HEK293 (cell line): ENCODE measurements around the gene MYLK4.

Source experiments
- CTCF ChIA-PET: fragments of 350-600 bp; formaldehyde crosslinking; extraction: SDS; loops from one replicate; lab custom pipeline; 2021; ENCODE audit warnings: antibody characterized with exemption; lab: Yijun Ruan, JAX
- POLR2A ChIA-PET: fragments of 300-600 bp; formaldehyde crosslinking; extraction: SDS; loops from one replicate; lab custom pipeline; 2020; ENCODE audit warnings: antibody characterized with exemption, inconsistent platforms; lab: Yijun Ruan, JAX
- H3K27ac ChIP-seq: fragments of 200-500 bp; sonication (Bioruptor generic); 2 replicates; pipeline ENCODE4 v1.5.1; 2014; ENCODE audit warnings: low read depth, low read length, control low read depth, inconsistent platforms; ENCODE audit errors: extremely low read depth
- H3K36me3 ChIP-seq, 2 experiments: fragments of 200-500 bp in 1 of 2; sonication (Bioruptor generic) in 1 of 2; 1 replicate in 1 of 2; 2 replicates in 1 of 2; pipeline ENCODE4 v1.5.1; 2014 to 2017; ENCODE audit warnings: inconsistent platforms in 2 of 2, low read length in 2 of 2; ENCODE audit not compliant: control insufficient read depth in 2 of 2, insufficient read depth in 1 of 2
- H3K4me1 ChIP-seq: fragments of 200-500 bp; sonication (Bioruptor generic); 2 replicates; pipeline ENCODE4 v1.5.1; 2014; ENCODE audit warnings: mild to moderate bottlenecking, low read length, inconsistent platforms; ENCODE audit not compliant: control insufficient read depth, insufficient read depth
- H3K4me3 ChIP-seq: 2 replicates; pipeline ENCODE4 v1.5.1; 2011; ENCODE audit warnings: low read depth, mild to moderate bottlenecking, control low read depth, low read length, moderate library complexity
- H3K9me3 ChIP-seq: fragments of 200-500 bp; sonication (Bioruptor generic); 2 replicates; pipeline ENCODE4 v1.5.1; 2014; ENCODE audit warnings: low read depth, low read length, inconsistent platforms; ENCODE audit not compliant: control insufficient read depth, insufficient read depth
- ATF2 ChIP-seq: fragments of 450-650 bp; formaldehyde crosslinking; IDR thresholded peaks from 2 replicates; pipeline ENCODE4 v1.5.1; 2016; ENCODE audit warnings: missing biosample characterization, missing genetic modification characterization, low read depth
- ELK4 ChIP-seq: IDR thresholded peaks from 2 replicates; pipeline ENCODE4 v1.6.1; 2011; ENCODE audit warnings: mild to moderate bottlenecking, low read depth, low read length, borderline replicate concordance
- KLF16 ChIP-seq: fragments of 450-650 bp; formaldehyde crosslinking; IDR thresholded peaks from 2 replicates; pipeline ENCODE4 v1.5.1; 2017; ENCODE audit warnings: missing biosample characterization, missing genetic modification characterization
- KLF7 ChIP-seq: fragments of 450-650 bp; formaldehyde crosslinking; IDR thresholded peaks from 2 replicates; pipeline ENCODE4 v1.5.1; 2016; ENCODE audit warnings: missing biosample characterization, missing genetic modification characterization, borderline replicate concordance
- SP3 ChIP-seq: fragments of 450-650 bp; formaldehyde crosslinking; IDR thresholded peaks from 2 replicates; pipeline ENCODE4 v1.5.1; 2016; ENCODE audit warnings: missing biosample characterization, missing genetic modification characterization
- TSHZ1 ChIP-seq: fragments of 450-650 bp; formaldehyde crosslinking; IDR thresholded peaks from 2 replicates; pipeline ENCODE4 v1.5.1; 2016; ENCODE audit warnings: missing biosample characterization, missing genetic modification characterization, borderline replicate concordance
- ZBTB7A ChIP-seq: fragments of 450-650 bp; formaldehyde crosslinking; IDR thresholded peaks from 2 replicates; pipeline ENCODE4 v1.5.1; 2016; ENCODE audit warnings: low read depth, missing biosample characterization, missing genetic modification characterization
- ZIC2 ChIP-seq: fragments of 450-650 bp; formaldehyde crosslinking; IDR thresholded peaks from 2 replicates; pipeline ENCODE4 v1.5.1; 2016; ENCODE audit warnings: missing biosample characterization, missing genetic modification characterization
- ZNF133 ChIP-seq: fragments of 450-650 bp; formaldehyde crosslinking; IDR thresholded peaks from 2 replicates; pipeline ENCODE4 v1.5.1; 2016; ENCODE audit warnings: missing biosample characterization, missing genetic modification characterization
- ZNF155 ChIP-seq: fragments of 450-650 bp; formaldehyde crosslinking; IDR thresholded peaks from 2 replicates; pipeline ENCODE4 v1.5.1; 2016; ENCODE audit warnings: missing biosample characterization, missing genetic modification characterization
- ZNF184 ChIP-seq: fragments of 450-650 bp; IDR thresholded peaks from 2 replicates; pipeline ENCODE4 v1.5.1; 2018; ENCODE audit warnings: missing biosample characterization, mild to moderate bottlenecking, missing genetic modification characterization
- ZNF223 ChIP-seq: fragments of 450-650 bp; formaldehyde crosslinking; IDR thresholded peaks from 2 replicates; pipeline ENCODE4 v1.5.1; 2016; ENCODE audit warnings: missing biosample characterization, missing genetic modification characterization
- ZNF239 ChIP-seq: fragments of 450-650 bp; formaldehyde crosslinking; IDR thresholded peaks from 2 replicates; pipeline ENCODE4 v1.5.1; 2016; ENCODE audit warnings: missing biosample characterization, missing genetic modification characterization
- ZNF274 ChIP-seq, 2 experiments: fragments of 200-500 bp in 1 of 2; fragments of 450-650 bp in 1 of 2; sonication (Bioruptor generic) in 1 of 2; formaldehyde crosslinking in 1 of 2; IDR thresholded peaks; 2 replicates each; pipeline versions ENCODE4 v1.5.1 to v1.6.1; 2014 to 2016; ENCODE audit warnings: borderline replicate concordance in 1 of 2, inconsistent platforms in 1 of 2, low read length in 1 of 2, missing biosample characterization in 1 of 2, missing genetic modification characterization in 1 of 2
- ZNF302 ChIP-seq: fragments of 450-650 bp; formaldehyde crosslinking; IDR thresholded peaks from 2 replicates; pipeline ENCODE4 v1.5.1; 2016; ENCODE audit warnings: missing biosample characterization, missing genetic modification characterization, low read depth
- ZNF561 ChIP-seq: fragments of 450-650 bp; IDR thresholded peaks from 2 replicates; pipeline ENCODE4 v1.5.1; 2018; ENCODE audit warnings: missing biosample characterization, missing genetic modification characterization, borderline replicate concordance
- ZNF571 ChIP-seq: fragments of 450-650 bp; formaldehyde crosslinking; IDR thresholded peaks from 2 replicates; pipeline ENCODE4 v1.5.0; 2017; ENCODE audit warnings: missing biosample characterization, missing genetic modification characterization
- ZNF768 ChIP-seq: fragments of 450-650 bp; formaldehyde crosslinking; IDR thresholded peaks from 2 replicates; pipeline ENCODE4 v1.5.1; 2018; ENCODE audit warnings: missing biosample characterization, mild to moderate bottlenecking, missing genetic modification characterization
- ZNF837 ChIP-seq: fragments of 450-650 bp; formaldehyde crosslinking; IDR thresholded peaks from 2 replicates; pipeline ENCODE4 v1.5.1; 2016; ENCODE audit warnings: missing biosample characterization, missing genetic modification characterization

MYLK4 gene

GRCh38 chr6:2626401-2626800, 124.3 kb downstream of the MYLK4 start:
- Histone ChIP-seq H3K36me3 (no peaks in the 10 kb centered on the region), H3K4me1 (peaks cover 19% of the 10 kb centered on the region), H3K9me3 (no peaks in the 10 kb centered on the region), H3K4me3 (no peak overlapping the region), H3K27ac (no peak overlapping the region)
- ChIA-PET CTCF (no interaction called here), POLR2A (no interaction called here)
- TF ChIP-seq ZNF184 (tag by site-specific recombination) (no peak), ZNF571 (tag by site-specific recombination) (no peak), ZNF837 (tag by site-specific recombination) (no peak), ZNF274 (IDR thresholded peaks at IDR 0.05; ENCODE audit: low read length) (no peak), ZNF274 (tag by site-specific recombination; IDR thresholded peaks at IDR 0.05; ENCODE audit: borderline replicate concordance) (no peak), ATF2 (no peak), KLF16 (no peak), ZNF223 (no peak), ZNF561 (tag by site-specific recombination) (no peak), ZIC2 (tag by site-specific recombination) (no peak), ZNF155 (tag by site-specific recombination) (no peak), ZNF302 (tag by site-specific recombination) (no peak)
- TF ChIP-seq, all 188 proteins: peak for 0

- CTCF ChIA-PET: interaction anchor here (1.0 to 1.1 kb wide), 2 partner anchors 9 kb away, joined by 3 read pairs; no protein-coding TSS in a partner anchor
- no peak overlapping the region for H3K4me3 ChIP-seq
- TF ChIP-seq SP3 (tag by site-specific recombination): no peak
- no peak for TF ChIP-seq ZNF133 (tag by site-specific recombination)
- TF ChIP-seq ZBTB7A (tag by site-specific recombination): no peak
- no peak for TF ChIP-seq ZNF239
- TF ChIP-seq ELK4: no peak
- TF ChIP-seq KLF7 (tag by site-specific recombination): no peak
- no peak for TF ChIP-seq TSHZ1 (tag by site-specific recombination)
- TF ChIP-seq ZNF768 (tag by site-specific recombination): no peak
- no peaks in the 10 kb centered on the region for H3K36me3 ChIP-seq
- H3K9me3 ChIP-seq: no peaks in the 10 kb centered on the region
- POLR2A ChIA-PET: no interaction called here
- H3K4me1 ChIP-seq: peaks cover 11% of the 10 kb centered on the region
- H3K27ac ChIP-seq: no peak overlapping the region
These were observed 125.1 kb downstream of the MYLK4 start for GRCh38 chr6:2625581-2625980.
